ENCODE measurements around the gene LIN9.

GRCh38 chr1:226335661-226336060 is 26.7 kb upstream of the LIN9 start:
- TF ChIP-seq, protein P1, sequence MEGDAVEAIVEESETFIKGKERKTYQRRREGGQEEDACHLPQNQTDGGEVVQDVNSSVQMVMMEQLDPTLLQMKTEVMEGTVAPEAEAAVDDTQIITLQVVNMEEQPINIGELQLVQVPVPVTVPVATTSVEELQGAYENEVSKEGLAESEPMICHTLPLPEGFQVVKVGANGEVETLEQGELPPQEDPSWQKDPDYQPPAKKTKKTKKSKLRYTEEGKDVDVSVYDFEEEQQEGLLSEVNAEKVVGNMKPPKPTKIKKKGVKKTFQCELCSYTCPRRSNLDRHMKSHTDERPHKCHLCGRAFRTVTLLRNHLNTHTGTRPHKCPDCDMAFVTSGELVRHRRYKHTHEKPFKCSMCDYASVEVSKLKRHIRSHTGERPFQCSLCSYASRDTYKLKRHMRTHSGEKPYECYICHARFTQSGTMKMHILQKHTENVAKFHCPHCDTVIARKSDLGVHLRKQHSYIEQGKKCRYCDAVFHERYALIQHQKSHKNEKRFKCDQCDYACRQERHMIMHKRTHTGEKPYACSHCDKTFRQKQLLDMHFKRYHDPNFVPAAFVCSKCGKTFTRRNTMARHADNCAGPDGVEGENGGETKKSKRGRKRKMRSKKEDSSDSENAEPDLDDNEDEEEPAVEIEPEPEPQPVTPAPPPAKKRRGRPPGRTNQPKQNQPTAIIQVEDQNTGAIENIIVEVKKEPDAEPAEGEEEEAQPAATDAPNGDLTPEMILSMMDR (IDR thresholded peaks at IDR 0.05): no peak
- TF ChIP-seq POLR2AphosphoS5 (IDR thresholded peaks at IDR 0.05) (no peak), POLR2A (IDR thresholded peaks at IDR 0.05) (no peak)
